GDM1 (cell line): ENCODE measurements around the gene CSF2.
A peak's percentile ranks its signal among the peaks of the same experiment; 100 is the strongest.

Experiments
- DNase-seq: peaks from one replicate; lab custom pipeline; 2025; lab: John Stamatoyannopoulos, UW

The CSF2 gene

DNA sequence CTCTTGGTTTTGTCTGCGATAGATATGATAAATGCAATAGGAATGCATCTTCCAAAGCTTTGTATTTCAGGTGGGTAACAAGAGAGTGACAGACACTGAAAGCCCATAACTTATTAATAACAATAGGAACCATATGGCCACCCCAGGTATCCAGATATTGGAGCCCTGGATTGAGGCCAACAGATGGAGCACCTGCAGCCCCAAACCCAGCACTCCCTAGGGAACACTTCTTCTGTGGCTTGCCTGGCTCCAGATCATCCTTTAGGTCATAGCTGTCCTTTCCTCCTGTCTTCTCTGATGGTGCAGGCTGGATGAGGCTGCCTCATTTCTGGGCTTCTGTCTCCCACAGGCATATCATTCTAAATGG, 18.2 kb upstream of the CSF2 start:
- no peak for DNase-seq

- DNase-seq = peak; percentile 51
Measured at GRCh38 chr5:132055808-132056609, 17.6 kb upstream of the CSF2 start.

DNA sequence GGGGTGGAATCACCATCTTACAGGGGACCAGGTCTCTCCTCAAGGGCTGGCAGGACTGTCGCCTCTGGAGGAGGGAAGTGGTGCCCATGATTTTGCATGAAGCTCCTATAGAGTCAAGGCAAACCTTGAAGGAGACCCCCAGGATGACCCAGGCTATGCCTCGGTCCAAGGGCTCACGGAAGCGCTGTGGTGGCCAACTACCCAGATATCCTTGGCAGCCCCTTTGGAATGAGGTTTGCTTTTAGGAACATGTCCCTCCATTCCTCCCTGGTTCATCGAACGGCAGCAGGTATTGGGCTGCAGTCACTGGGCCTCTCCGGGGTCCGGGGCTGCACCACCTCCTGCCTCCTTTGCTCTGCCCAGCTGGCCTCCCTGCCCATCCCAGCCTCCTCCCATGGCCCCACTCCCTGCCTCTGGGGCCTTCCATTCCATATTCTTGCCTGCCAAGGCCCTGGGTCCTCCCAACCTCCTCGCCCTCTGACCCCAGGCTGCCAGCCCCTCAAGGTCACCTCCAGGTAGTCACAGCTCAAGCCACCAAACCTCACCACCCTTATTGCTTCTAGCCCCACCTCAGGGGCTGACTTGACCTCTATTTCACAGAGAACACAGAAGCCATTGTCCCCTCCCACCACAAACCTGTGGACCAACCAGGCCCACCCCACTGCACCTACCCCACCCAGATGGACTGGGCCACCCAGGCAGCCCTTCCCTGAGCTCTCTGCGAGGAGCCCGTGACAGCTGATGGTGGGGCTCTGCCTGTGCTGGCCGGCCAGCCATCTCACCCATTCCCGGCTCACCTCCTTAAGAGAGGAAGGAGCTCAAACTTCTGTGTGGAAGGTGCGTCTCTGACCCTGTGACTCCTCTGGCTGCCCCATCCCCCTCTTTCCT, 16.7 kb upstream of the CSF2 start:
- no peak for DNase-seq

DNA sequence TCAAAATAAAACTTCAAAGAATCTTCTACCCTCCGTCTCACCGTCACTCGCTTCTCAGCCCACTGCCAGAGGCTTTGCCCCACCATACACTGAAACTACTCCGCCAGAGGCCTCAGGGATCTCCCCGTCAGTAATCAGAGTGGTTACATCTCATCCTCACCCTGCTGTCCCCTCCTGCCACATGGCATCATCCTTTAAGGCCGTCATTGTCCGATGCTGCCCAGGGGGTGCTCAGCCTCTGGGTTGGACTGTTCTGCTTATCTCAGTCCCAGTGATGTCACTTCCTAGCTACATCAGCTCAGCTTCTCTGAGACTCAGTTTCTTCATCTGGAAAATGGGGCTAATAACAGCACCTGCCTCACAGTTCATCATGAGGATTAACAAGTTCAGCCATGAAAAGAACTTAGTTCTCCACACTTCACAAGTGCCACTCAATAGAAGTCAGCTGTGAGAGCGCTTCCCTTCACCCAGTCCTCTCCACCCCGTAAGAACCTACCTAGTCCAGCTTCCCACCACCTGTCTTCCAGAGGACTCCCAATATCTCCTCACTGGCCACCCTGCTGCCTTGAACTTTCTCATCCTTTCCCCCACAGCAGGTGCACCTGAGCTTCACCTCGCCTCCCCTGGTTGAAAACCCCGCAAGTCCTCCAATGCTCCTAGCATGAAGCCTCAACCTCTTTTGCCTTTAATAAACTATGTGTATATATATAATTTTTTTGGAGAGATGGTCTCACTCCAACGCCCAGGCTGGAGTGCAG, 15.9 kb upstream of the CSF2 start:
- DNase-seq = no peak

- DNase-seq = no peak
Measured at GRCh38 chr5:132058646-132059042, 14.9 kb upstream of the CSF2 start.

DNA sequence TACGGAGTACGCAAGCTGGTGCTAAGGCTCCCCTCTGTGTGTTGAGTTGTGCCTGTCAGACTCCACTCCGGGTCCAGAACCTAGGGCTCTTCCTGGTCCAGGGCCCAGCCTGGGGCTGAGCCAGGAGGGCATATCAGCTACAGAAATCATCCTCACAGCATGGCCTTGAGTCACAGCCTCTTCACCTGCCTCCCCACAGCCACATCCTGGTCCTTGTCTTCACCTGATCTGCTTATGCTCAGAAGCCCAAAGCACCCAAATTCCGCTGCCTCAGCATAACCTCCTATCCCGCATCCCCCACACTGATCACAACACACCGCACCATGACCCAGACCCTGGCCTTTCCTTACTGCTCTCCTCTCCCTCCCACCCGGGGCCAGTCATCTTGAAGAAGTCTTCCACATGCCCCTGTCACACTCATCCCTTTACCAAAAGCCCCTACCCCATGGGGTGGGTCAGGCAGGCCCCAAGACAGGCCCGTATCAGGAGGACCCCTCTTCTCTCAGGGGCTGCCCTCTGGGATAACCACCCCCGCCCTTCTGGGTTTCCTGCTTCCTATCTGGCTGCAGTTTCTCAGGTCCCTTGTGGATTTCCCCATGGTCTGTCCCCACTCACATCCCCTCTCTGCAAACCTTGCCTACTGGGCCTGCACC, 14.4 kb upstream of the CSF2 start:
- DNase-seq = no peak

GRCh38 chr5:132059696-132060500, 13.7 kb upstream of the CSF2 start:
- no peak for DNase-seq

- no peak for DNase-seq
Measured at GRCh38 chr5:132060501-132061161, 13.0 kb upstream of the CSF2 start, which contains the start of gene IL3. TSS of gene IL3 (plus strand) at chr5:132060655. CDS start at chr5:132060707, 52 bp downstream.

DNA sequence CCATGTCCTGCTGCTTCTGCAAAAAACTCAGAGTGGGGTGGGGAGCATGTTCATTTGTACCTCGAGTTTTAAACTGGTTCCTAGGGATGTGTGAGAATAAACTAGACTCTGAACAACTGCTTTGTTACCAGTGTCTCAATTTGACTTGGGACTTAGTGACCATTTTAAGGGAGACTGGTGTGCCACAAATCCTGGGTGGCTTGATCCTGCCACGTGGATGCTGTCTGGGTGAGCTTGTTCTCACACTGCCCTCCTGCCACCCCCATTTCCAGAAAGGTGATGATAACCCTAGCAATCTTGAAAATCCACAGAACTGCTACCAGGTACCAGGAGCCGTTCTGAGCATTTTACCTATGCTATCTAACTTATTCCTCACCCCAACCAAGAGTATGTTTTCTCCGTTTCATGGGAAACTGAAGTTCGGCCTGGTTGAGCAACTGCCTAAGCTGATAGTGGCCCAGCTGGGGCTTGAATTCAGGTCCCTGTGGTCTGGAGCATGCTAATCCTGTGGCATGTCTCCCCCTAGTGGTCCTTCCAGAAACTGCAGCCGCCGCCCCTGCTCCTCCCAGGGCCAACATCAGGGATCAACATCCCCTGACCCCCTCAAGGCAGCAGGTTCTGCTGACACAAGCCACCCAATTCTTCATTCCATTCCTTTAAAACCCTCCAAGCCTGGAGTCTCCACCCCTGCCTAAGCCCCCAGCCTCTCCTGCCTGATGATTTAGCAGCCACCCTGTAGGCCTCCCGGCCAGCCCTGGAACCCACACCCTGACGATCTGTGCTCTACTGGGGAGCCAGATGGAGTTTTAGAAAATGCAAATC, 10.3 kb upstream of the CSF2 start:
- peak; percentile 38 for DNase-seq

GRCh38 chr5:132064140-132064539, 9.4 kb upstream of the CSF2 start:
- no peak for DNase-seq

DNA sequence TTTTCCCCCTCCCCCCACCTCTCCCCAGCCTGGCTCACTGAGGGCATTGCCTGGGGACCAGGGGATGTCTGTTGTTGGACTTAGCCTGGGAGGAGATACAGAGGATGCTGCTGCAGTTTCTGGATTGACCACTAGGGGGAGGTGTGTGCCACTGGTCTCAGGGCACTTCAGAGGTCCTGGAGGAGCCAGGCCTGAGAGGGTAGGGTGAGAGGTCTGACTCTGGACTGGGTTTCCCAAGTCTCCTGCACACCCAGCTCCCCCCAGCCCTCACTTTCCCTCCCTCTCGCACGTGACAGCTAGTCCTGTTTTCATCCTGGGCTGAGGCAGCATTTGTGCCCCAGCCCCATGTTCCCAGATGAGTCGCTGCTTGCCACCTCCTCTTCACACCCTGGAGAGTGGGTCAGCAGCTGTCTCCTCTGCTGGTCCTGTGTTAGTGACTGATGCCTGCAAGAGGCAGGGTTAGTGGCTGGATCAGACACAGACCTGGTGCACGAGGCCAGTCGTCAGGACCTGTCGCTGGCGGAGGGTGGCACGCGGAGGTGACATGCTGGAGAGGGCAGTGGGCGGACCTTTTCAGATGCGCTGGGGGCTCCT, 8.8 kb upstream of the CSF2 start:
- peak; percentile 48 for DNase-seq

DNA sequence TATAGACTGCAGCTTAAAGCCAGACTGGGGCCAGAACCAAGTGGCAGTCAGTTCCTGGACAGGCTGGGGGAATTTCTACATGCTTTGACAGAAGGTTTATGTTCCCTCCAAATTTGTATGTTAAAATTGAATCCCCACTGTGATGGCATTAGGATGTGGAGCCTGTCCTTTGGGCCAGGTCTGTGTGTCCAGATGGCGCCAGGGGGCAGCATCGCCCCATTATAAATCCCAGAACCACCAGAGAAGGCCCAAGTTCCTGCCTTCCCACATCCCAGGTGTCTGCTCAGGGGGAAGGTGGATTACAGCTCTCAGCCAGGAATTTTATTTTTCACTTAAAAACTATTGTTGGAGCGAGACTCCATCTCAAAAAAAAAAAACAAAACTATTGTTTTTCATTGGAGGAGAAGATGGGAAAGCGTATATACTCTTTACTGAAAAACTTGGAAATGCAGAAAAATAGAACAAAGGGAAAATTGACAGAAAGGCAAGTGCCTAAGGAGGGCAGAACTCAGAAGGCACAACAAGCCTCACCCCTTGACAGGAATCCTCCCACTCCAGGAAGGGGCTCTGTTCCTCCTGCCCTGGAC, 8.1 kb upstream of the CSF2 start:
- peak; percentile 21 for DNase-seq

GRCh38 chr5:132065951-132066701, 7.5 kb upstream of the CSF2 start:
- no peak for DNase-seq

DNA sequence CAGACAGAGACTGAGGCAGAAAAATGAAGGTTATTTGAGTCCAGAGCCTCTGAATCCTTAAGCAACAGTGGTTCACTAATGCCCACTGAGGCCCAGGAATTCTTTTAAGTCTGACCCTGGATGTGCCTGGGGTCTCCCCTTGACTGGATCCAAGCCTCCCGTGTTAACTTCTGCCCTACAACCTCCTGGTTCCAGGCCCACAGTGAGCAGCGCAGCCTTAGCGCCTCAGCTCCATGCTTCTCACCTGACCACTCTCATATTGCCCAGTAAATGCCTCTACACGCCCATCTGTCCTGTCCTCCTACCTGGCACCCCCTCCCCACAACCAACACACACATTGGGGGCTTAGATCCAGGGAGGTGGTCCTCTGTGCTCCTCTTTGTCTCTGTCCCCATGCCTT, 6.7 kb upstream of the CSF2 start:
- no peak for DNase-seq

DNA sequence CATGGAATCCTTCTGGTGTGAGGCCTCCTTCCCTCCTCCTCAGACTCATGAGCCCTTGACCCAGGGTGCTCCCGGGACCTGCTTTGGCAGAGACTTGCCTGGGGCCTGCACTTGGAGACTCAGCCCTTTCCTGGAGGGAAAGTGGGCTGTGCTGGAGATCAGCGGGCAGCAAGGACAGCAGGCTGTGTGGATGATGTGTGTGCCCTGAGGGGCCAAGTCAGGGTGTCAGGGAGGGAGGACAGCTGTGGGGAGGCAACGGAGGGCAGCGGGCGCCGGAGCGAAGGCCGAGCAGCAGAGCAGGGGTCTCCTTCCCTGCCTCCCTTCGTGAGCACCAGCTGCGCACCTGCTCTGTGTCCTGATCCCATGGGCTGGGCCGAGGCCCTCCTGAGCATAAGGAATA, 6.1 kb upstream of the CSF2 start:
- no peak for DNase-seq

- DNase-seq = no peak
Measured at GRCh38 chr5:132067941-132068808, 5.4 kb upstream of the CSF2 start.

GRCh38 chr5:132069561-132069960, 4.0 kb upstream of the CSF2 start:
- DNase-seq = no peak
